Vagina (tissue), 2 donors: ENCODE data around the gene ALG2. TPM values are rescaled to one million over a fixed set of nuclear protein-coding genes. Genes with fewer than 3 reads are reported as not detected.

Source experiments
- DNase-seq, 2 donors: peaks; one replicate each; pipeline ENCODE4 v3.0.0-alpha.2; 2017; ENCODE audit errors: extremely low spot score in 2 of 2
- H3K27ac ChIP-seq: fragments of 200-600 bp; sonication (generic); one replicate; pipeline ENCODE4 v1.5.1; 2019
- H3K27me3 ChIP-seq: fragments of 200-600 bp; sonication (generic); one replicate; pipeline ENCODE4 v1.5.1; 2019
- H3K36me3 ChIP-seq, 2 donors: fragments of 200-600 bp; sonication (generic); one replicate each; pipeline ENCODE4 v1.5.1; 2017 to 2019
- H3K4me1 ChIP-seq: fragments of 200-600 bp; sonication (generic); one replicate; pipeline ENCODE4 v1.5.1; 2019
- H3K4me3 ChIP-seq, 2 donors: fragments of 200-600 bp; sonication (generic); 1 replicate in 1 of 2; 2 replicates in 1 of 2; pipeline ENCODE4 v1.5.1; 2016 to 2019
- H3K9me3 ChIP-seq: fragments of 200-600 bp; sonication (generic); one replicate; pipeline ENCODE4 v1.5.1; 2019
- CTCF ChIP-seq, 3 experiments: fragments of 450-650 bp in 2 of 3; fragments of 200-600 bp in 1 of 3; sonication (generic) in 1 of 3; IDR thresholded peaks; one replicate each; pipeline ENCODE4 v1.5.1; 2017 to 2019; ENCODE audit warnings: antibody characterized with exemption in 3 of 3, mild to moderate bottlenecking in 2 of 3, moderate library complexity in 2 of 3
- POLR2A ChIP-seq, 2 donors: fragments of 450-650 bp; IDR thresholded peaks; one replicate each; pipeline ENCODE4 v1.6.1; 2017; ENCODE audit warnings: antibody characterized with exemption in 2 of 2, mild to moderate bottlenecking in 2 of 2, moderate library complexity in 2 of 2
- POLR2AphosphoS5 ChIP-seq, 2 donors: sonication (generic); formaldehyde crosslinking; IDR thresholded peaks; one replicate each; pipeline ENCODE4 v1.9.0; 2017; ENCODE audit warnings: antibody characterized with exemption in 2 of 2, mild to moderate bottlenecking in 2 of 2, low read depth in 1 of 2; ENCODE audit not compliant: insufficient read depth in 1 of 2
- intact Hi-C: fragments of 100-400 bp; cut with DNase I; formaldehyde crosslinking; loops from one replicate; pipeline ENCODE4 v1.15.1; 2023
- total RNA-seq: library from RNA; depleted of rRNA; stranded (reverse); fragments of >200 nt; gene quantifications from one replicate; pipeline ENCODE4 v1.2.3, GENCODE V29; 2016

ALG2 gene
- total RNA-seq, 1 donor from 2014 or later = 30.0 TPM

GRCh38 chr9:99265691-99266090 is 43.9 kb upstream of the ALG2 start:
- DNase-seq = no peak
- no peak for TF ChIP-seq POLR2A (IDR thresholded peaks at IDR 0.05)
- TF ChIP-seq CTCF (IDR thresholded peaks at IDR 0.05) = no peak
- no peak for TF ChIP-seq POLR2AphosphoS5 (IDR thresholded peaks at IDR 0.05; ENCODE audit: insufficient read depth in 1 of 2, low read depth in 1 of 2)
- Histone ChIP-seq H3K9me3 (no peaks in the 10 kb centered on the region), H3K36me3 (no peaks in the 10 kb centered on the region), H3K4me1 (no peaks in the 10 kb centered on the region), H3K4me3 (no peak overlapping the region), H3K27me3 (no peaks in the 10 kb centered on the region), H3K27ac (no peak overlapping the region)
- intact Hi-C loops = no loop called here

- Histone ChIP-seq H3K27me3 (no peaks in the 10 kb centered on the region), H3K9me3 (no peaks in the 10 kb centered on the region), H3K4me3 (no peak overlapping the region), H3K27ac (no peak overlapping the region), H3K4me1 (no peaks in the 10 kb centered on the region), H3K36me3 (no peaks in the 10 kb centered on the region)
- TF ChIP-seq CTCF (IDR thresholded peaks at IDR 0.05) (no peak), POLR2A (IDR thresholded peaks at IDR 0.05) (no peak), POLR2AphosphoS5 (IDR thresholded peaks at IDR 0.05; ENCODE audit: insufficient read depth in 1 of 2, low read depth in 1 of 2) (no peak)
- no peak for DNase-seq
- intact Hi-C loops = no loop called here
Observed at GRCh38 chr9:99264070-99264680, 42.4 kb upstream of the ALG2 start.

- Histone ChIP-seq H3K27ac (no peak overlapping the region), H3K4me3 (no peak overlapping the region), H3K36me3 (no peaks in the 10 kb centered on the region), H3K4me1 (no peaks in the 10 kb centered on the region), H3K27me3 (no peaks in the 10 kb centered on the region), H3K9me3 (no peaks in the 10 kb centered on the region)
- TF ChIP-seq POLR2A (IDR thresholded peaks at IDR 0.05) (no peak), CTCF (IDR thresholded peaks at IDR 0.05) (no peak), POLR2AphosphoS5 (IDR thresholded peaks at IDR 0.05; ENCODE audit: insufficient read depth in 1 of 2, low read depth in 1 of 2) (no peak)
- DNase-seq = no peak
- intact Hi-C loops = no loop called here
Observed at GRCh38 chr9:99262949-99263418, 41.2 kb upstream of the ALG2 start.

GRCh38 chr9:99261923-99262322 is 40.2 kb upstream of the ALG2 start:
- Histone ChIP-seq H3K4me1 (no peaks in the 10 kb centered on the region), H3K4me3 (no peak overlapping the region), H3K27me3 (no peaks in the 10 kb centered on the region), H3K36me3 (no peaks in the 10 kb centered on the region), H3K9me3 (no peaks in the 10 kb centered on the region), H3K27ac (no peak overlapping the region)
- no peak for DNase-seq
- no peak for TF ChIP-seq CTCF (IDR thresholded peaks at IDR 0.05)
- intact Hi-C loops = no loop called here

- Histone ChIP-seq H3K9me3 (no peaks in the 10 kb centered on the region), H3K27me3 (no peaks in the 10 kb centered on the region), H3K4me1 (no peaks in the 10 kb centered on the region), H3K4me3 (peak overlapping the region; percentile 40 to 49), H3K36me3 (no peaks in the 10 kb centered on the region), H3K27ac (peak overlapping the region; percentile 40)
- no peak for DNase-seq
- TF ChIP-seq POLR2AphosphoS5 (IDR thresholded peaks at IDR 0.05; ENCODE audit: insufficient read depth in 1 of 2, low read depth in 1 of 2) = peak; percentile 48 to 77
- TF ChIP-seq CTCF (IDR thresholded peaks at IDR 0.05) = no peak
- TF ChIP-seq POLR2A (IDR thresholded peaks at IDR 0.05) = no peak
- intact Hi-C loops = no loop called here
Observed at GRCh38 chr9:99259231-99259918, 37.6 kb upstream of the ALG2 start.
